GM19328 (cell line): ENCODE results near the gene CST6.
A peak's percentile ranks its signal among the peaks of the same experiment; 100 is the strongest.
"Not testable (repeated sequence)": the region's sequence is repeated elsewhere in the genome, so short reads cannot be mapped to it uniquely, and the experiment has no call there.

Source experiments
- ATAC-seq: cut with Tn5 transposase; IDR thresholded peaks from one replicate; pipeline ENCODE4 v1.9.1; 2021; ENCODE audit warnings: mild to moderate bottlenecking, moderate library complexity; ENCODE audit not compliant: unreplicated experiment

CST6 gene

GRCh38 chr11:65983589-65983987, 28.2 kb upstream of the CST6 start:
- no peak for ATAC-seq

- ATAC-seq, result no peak
These were observed 24.5 kb upstream of the CST6 start for GRCh38 chr11:65987336-65987735.

DNA sequence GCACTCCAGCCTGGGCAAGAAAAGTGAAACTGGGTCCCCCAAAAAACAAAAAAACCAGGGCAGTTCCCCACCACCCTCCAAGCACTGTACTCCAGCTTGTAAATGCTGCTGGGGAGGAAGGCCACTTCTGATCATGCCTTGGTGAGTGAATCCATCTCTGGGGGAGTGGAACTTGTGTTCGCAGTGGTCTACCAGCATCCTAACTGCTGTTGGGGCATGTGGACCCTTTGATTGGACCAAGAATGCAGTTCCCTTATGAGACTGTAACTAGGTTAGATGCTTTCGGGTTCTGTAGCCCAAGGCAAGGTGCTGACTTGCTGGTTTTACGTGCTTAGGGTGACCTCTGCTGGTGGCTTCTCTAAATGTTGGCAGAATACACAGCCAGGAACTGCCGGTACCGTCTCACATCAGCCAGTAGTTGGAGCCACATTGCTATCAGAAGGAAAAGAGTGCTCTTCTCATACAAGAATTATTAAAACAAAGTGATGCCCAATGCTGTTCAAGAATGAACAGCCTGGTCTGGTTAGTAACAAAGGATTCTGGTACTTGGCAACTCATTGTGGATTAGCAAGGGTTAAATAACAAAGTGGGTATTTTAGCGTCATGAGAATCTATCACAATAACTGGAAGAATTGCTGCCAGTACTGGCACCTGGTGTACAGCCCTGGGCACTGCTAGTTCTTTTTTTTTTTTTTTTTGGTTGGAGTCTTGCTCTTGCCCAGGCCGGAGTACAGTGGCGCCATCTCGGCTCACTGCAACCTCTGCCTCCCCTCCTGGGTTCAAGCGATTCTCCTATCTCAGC, 22.8 kb upstream of the CST6 start:
- ATAC-seq, result peak; percentile 87

- no peak for ATAC-seq
These were observed 19.8 kb upstream of the CST6 start for GRCh38 chr11:65992056-65992455.

- no peak for ATAC-seq
These were observed 14.5 kb upstream of the CST6 start for GRCh38 chr11:65997286-65997685.

- peak; percentile 64 for ATAC-seq
These were observed 9.7 kb upstream of the CST6 start, which contains the start of the genes BANF1 and EIF1AD for GRCh38 chr11:66001942-66002647. BANF1 (plus strand) TSS chr11:66002503; CDS start chr11:66003251, 748 bp downstream. EIF1AD (minus strand) TSS chr11:66002157; CDS start chr11:66000389, 1,768 bp downstream.

DNA sequence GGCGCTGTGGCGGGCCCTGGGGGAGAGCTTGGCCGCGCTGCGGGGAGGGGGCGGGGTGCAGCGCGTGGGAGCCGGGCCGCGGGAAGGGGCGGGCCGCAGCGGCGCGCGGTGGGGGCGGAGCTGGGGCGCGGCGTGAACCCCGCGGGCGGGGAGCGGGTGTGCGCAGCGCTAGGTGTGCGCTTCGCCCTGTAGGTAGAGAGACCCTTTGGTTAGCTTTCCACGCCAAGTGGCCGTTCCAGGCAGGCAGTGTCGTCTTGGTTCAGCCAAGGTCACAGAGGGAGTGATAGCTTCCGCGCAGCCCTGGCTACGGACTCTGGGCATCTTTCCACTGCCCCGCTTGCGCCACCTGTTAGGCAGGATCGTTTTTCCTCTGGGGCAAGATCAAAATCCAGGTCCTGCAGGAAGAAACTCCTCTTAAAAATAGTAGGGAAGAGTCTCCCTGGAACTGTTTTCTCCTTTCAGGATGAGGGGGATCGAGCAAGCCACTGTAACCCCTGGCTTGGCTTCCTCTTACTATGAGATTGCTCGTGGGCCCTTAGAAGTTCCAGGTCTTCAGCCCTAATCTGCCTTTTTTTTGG, 9.1 kb upstream of the CST6 start:
- peak; percentile 45 for ATAC-seq

DNA sequence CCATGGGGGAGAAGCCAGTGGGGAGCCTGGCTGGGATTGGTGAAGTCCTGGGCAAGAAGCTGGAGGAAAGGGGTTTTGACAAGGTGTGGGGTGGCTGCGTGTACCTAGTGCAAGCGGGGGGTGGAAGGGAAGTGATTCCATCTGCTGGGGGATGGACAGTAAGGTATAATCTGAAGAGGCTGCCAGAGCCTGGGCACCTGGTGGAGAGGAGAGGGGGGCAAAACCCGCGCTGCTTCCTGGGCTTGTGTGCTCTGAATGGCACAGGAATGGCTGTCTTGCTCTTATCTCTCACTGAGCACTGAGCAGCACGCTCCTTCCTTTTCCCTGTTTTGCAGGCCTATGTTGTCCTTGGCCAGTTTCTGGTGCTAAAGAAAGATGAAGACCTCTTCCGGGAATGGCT, 8.5 kb upstream of the CST6 start:
- ATAC-seq, result no peak

- ATAC-seq, result no peak
These were observed 7.6 kb upstream of the CST6 start for GRCh38 chr11:66004186-66004585.

DNA sequence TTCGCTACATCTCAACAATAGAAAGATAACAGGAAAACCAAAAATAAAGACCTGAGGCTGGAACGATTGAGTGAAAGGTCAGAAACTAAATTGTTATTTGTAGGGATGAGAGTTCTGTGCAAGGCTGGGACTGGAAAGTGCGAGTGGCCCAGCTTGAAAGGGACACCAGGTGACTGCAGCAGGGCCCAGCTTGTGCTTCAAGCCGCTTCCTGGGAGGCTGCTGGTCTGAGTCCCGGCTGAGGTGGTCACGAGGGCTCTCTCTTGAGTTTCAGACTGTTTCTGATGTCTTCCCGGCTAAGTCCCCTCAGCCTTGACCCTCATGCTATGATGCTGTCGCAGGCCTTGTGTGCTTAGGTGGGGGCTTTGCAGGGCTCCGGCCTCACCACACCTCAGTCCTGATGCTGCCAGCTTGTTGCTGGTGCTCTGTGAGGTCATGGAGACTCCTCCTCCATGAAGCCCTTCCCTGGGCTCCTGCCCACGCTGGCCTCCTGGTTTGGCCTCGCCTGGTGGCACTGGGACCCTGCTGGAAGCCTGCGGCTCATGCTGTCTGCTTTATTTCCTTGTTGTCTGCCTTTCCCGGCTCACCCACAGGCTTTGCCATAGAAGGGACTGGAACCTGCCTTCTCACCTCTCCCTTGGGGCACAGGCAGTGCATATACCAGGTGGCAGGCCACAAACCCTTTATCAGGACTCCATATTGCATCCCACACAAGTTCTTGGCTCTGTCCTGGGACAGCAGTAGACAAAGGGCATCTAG, 5.5 kb upstream of the CST6 start:
- ATAC-seq, result no peak

- ATAC-seq, result no peak
These were observed 5.0 kb upstream of the CST6 start for GRCh38 chr11:66006891-66007176.

DNA sequence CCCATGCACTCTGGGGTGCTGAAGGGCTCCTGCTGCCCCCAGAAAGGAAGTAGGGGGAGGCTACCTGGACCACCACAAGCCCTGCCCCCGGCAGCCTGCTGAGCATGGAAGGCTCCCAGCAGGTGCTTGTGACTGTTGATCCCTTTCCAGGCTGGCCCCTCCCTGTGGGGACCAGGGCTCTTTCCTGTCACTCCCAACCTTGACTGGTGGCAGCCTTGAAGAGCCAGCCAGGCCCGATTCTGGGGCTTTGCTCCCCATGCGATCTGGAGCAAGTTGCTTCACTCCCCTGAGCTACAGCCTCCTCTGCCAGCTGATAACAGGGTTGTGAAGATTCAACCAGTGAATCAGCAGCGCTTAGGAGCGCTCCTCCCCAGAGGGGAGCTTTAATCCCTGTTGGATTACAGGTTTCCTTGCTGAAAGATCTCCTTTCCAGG, 4.6 kb upstream of the CST6 start:
- no peak for ATAC-seq

DNA sequence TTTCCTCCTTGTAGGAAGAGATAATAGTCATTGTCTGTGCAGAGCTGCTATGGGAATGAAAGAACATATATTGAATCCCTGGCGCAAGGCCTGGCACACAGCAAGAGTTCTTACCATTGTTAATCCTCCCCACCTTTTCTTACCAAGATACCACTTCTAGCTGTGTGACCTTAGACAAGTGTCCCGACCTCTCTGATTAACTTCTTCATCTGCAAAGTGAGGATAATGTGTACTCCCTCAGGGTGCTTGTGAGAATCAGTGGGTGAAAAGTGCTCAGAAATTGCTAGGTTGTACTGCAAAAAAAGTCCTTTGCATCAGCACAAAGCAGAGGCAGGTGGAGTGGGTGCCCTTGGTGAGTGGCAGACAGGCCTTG, 3.7 kb upstream of the CST6 start:
- no peak for ATAC-seq

- no peak for ATAC-seq
These were observed 3.2 kb upstream of the CST6 start for GRCh38 chr11:66008468-66009101.

- ATAC-seq, result not testable (repeated sequence)
These were observed 1.8 kb upstream of the CST6 start for GRCh38 chr11:66010036-66010435.

DNA sequence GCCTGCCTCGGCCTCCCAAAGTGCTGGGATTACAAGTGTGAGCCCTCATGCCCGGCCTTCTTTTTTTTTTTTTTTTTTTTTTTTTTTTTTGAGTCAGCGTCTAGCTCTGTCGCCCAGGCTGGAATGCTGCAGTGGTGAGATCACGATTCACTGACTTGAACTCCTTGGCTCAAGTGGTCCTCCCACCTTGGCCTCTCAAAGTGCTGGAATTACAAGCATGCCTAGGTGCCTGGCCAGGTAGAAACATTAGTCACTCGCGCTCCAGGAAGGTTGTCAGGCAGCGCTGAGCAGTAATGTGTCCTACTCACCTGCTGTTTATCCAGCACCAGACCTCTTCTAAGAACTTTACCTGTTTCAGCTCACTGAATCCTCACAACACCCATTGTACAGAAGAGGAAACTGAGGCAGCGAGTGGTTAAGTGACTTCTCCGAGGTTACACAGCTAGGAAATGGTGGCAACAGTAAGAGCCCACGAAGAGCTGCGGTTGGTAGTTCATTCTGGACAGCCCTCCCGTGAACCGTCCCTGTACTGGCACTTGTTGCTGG, 496 bp upstream of the CST6 start:
- ATAC-seq, result no peak

DNA sequence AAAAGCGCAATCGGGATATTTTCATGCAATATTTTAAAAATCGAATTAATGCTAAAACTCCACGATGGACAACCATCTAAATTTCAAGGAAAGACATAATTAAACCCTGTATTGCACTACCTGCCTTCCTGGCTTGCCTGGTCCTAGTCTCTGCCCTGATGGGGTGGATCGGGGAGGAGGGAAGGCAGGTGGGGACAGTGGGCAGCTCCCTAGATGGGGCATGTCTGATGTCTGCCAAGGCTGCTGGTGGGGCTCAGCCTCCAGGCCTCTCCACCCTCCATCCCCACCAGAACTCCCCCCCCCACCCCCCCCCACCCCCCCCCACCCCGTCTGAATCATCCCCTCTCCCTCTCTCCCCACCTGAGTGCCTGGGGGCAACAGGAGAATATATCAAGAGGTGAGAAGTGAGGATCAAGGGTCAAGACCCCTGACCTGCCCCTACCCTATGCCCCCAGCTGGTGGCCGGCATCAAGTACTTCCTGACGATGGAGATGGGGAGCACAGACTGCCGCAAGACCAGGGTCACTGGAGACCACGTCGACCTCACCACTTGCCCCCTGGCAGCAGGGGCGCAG, 650 bp downstream of the CST6 start:
- ATAC-seq, result no peak

DNA sequence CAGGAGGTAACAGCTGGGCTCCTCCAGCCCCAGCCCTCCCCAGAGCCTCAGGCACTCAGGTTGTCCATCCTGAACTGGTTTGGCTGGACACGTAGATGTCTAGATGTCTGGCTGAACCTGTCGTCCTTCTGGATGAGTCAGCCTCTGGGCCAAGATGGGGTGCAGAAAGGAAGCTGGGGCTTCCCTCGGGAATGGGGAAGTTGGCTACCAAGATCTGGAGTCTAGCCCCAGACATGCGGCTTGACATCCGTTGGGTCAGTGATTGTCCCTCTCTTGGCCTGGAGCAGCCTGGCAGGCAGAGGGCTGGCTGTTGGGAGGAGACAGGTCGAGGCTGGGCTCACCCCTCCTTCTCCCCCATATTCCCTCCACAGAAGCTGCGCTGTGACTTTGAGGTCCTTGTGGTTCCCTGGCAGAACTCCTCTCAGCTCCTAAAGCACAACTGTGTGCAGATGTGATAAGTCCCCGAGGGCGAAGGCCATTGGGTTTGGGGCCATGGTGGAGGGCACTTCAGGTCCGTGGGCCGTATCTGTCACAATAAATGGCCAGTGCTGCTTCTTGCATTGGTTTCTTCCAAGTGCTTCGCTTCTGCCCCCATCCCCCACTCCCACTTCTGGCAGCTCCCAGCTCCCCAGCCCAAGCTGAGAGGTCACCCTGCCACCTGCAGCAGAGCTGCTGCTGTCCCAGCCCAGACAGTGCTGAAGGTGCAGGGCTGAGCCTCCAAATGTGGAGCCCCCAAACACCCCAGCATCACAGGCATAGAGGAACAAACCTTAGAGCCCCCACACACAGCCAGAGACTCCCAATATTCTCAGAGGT, 1.3 kb downstream of the CST6 start:
- no peak for ATAC-seq

- no peak for ATAC-seq
These were observed 1.9 kb downstream of the CST6 start for GRCh38 chr11:66013762-66014100.
